Karpas-422 (cell line): ENCODE results near the gene SV2C. TPM values are rescaled to one million over a fixed set of nuclear protein-coding genes. Genes with fewer than 3 reads are reported as not detected.

Experiments used
- DNase-seq: peaks from one replicate; pipeline ENCODE4 v3.0.0-alpha.2; 2015
- H2AFZ ChIP-seq: fragments of 200-600 bp; sonication (generic); 2 replicates; pipeline ENCODE4 v1.6.1; 2014; ENCODE audit warnings: antibody characterized with exemption, low read length, mixed read lengths
- H3K27ac ChIP-seq: fragments of 200-600 bp; sonication (generic); 2 replicates; pipeline ENCODE4 v1.5.1; 2014; ENCODE audit warnings: mild to moderate bottlenecking, low read length, moderate library complexity
- H3K27me3 ChIP-seq: fragments of 200-600 bp; sonication (generic); 2 replicates; pipeline ENCODE4 v1.6.1; 2014; ENCODE audit warnings: low read length, mixed read lengths
- H3K36me3 ChIP-seq: fragments of 200-600 bp; sonication (generic); 2 replicates; pipeline ENCODE4 v1.6.1; 2014; ENCODE audit warnings: low read length, mixed read lengths; ENCODE audit not compliant: insufficient read depth
- H3K4me1 ChIP-seq: fragments of 200-600 bp; sonication (generic); 2 replicates; pipeline ENCODE4 v1.6.1; 2014; ENCODE audit warnings: mild to moderate bottlenecking, low read length, mixed read lengths
- H3K4me2 ChIP-seq: fragments of 200-600 bp; sonication (generic); 2 replicates; pipeline ENCODE4 v1.6.1; 2014; ENCODE audit warnings: low read length, low read depth, mild to moderate bottlenecking; ENCODE audit not compliant: poor library complexity, severe bottlenecking
- H3K4me3 ChIP-seq: fragments of 200-600 bp; sonication (generic); 2 replicates; pipeline ENCODE4 v1.5.1; 2014; ENCODE audit warnings: mild to moderate bottlenecking, antibody characterized with exemption, low read length, mixed read lengths
- H3K79me2 ChIP-seq: fragments of 200-600 bp; sonication (generic); 2 replicates; pipeline ENCODE4 v1.6.1; 2014; ENCODE audit warnings: mild to moderate bottlenecking, low read length, mixed read lengths
- H3K9ac ChIP-seq: fragments of 200-600 bp; sonication (generic); 2 replicates; pipeline ENCODE4 v1.6.0; 2014; ENCODE audit warnings: low read length
- H3K9me2 ChIP-seq: fragments of 200-600 bp; sonication (generic), shearing (Covaris generic); replicated peaks from 2 replicates; pipeline ENCODE4 v1.6.0; 2014; ENCODE audit warnings: mild to moderate bottlenecking, low read length, moderate library complexity; ENCODE audit not compliant: insufficient read depth
- H3K9me3 ChIP-seq: fragments of 300-700, 200-600 bp; sonication (generic); 2 replicates; pipeline ENCODE4 v1.6.1; 2014; ENCODE audit warnings: low read length, mixed read lengths
- H4K20me1 ChIP-seq: fragments of 200-600 bp; sonication (generic); 2 replicates; pipeline ENCODE4 v1.6.1; 2014; ENCODE audit warnings: mild to moderate bottlenecking, antibody characterized with exemption, low read length, low read depth; ENCODE audit not compliant: insufficient read depth
- total RNA-seq: library from RNA; depleted of rRNA; stranded (reverse); fragments of >200 nt; shearing (Covaris generic); gene quantifications from 2 replicates; pipeline ENCODE4 v1.2.3, GENCODE V29; 2014; ENCODE audit warnings: low replicate concordance

SV2C gene
- total RNA-seq, 1 experiment from 2014 or later = not detected

GRCh38 chr5:76269259-76269931 is 186.2 kb downstream of the SV2C start:
- Histone ChIP-seq H3K27ac (no peak overlapping the region), H2AFZ (no peak overlapping the region), H3K9ac (no peak overlapping the region), H3K79me2 (no peaks in the 10 kb centered on the region), H3K27me3 (no peaks in the 10 kb centered on the region), H3K9me3 (no peaks in the 10 kb centered on the region), H3K9me2 (no peaks in the 10 kb centered on the region), H3K4me2 (no peak overlapping the region), H4K20me1 (no peaks in the 10 kb centered on the region), H3K4me3 (no peak overlapping the region), H3K4me1 (no peaks in the 10 kb centered on the region), H3K36me3 (no peaks in the 10 kb centered on the region)
- no peak for DNase-seq

GRCh38 chr5:76269932-76270610 is 186.9 kb downstream of the SV2C start:
- Histone ChIP-seq H3K9me3 (no peaks in the 10 kb centered on the region), H3K4me1 (no peaks in the 10 kb centered on the region), H3K27me3 (no peaks in the 10 kb centered on the region), H3K4me2 (no peak overlapping the region), H3K9me2 (no peaks in the 10 kb centered on the region), H3K4me3 (no peak overlapping the region), H3K79me2 (no peaks in the 10 kb centered on the region), H4K20me1 (no peaks in the 10 kb centered on the region), H2AFZ (no peak overlapping the region), H3K27ac (no peak overlapping the region), H3K36me3 (no peaks in the 10 kb centered on the region), H3K9ac (no peak overlapping the region)
- DNase-seq = no peak

- Histone ChIP-seq H2AFZ (no peak overlapping the region), H3K36me3 (no peaks in the 10 kb centered on the region)
- DNase-seq = no peak
Measured at GRCh38 chr5:76271836-76272235, 188.7 kb downstream of the SV2C start.

GRCh38 chr5:76273206-76273885 is 190.2 kb downstream of the SV2C start:
- no peak overlapping the region for H3K4me2 ChIP-seq
- no peak for DNase-seq
- no peaks in the 10 kb centered on the region for H3K79me2 ChIP-seq
- no peaks in the 10 kb centered on the region for H3K9me2 ChIP-seq
- H3K36me3 ChIP-seq = no peaks in the 10 kb centered on the region
- H3K9me3 ChIP-seq = no peaks in the 10 kb centered on the region
- H3K4me1 ChIP-seq = no peaks in the 10 kb centered on the region
- H2AFZ ChIP-seq = no peak overlapping the region
- no peaks in the 10 kb centered on the region for H4K20me1 ChIP-seq
- H3K9ac ChIP-seq = no peak overlapping the region
- H3K27me3 ChIP-seq = no peaks in the 10 kb centered on the region
- H3K4me3 ChIP-seq = no peak overlapping the region
- H3K27ac ChIP-seq = no peak overlapping the region

More at GRCh38 chr5:76271836-76272235, 188.7 kb downstream of the SV2C start:
- Histone ChIP-seq H3K27ac (no peak overlapping the region), H3K4me1 (no peaks in the 10 kb centered on the region), H3K79me2 (no peaks in the 10 kb centered on the region), H3K27me3 (no peaks in the 10 kb centered on the region), H3K9me2 (no peaks in the 10 kb centered on the region), H4K20me1 (no peaks in the 10 kb centered on the region), H3K9ac (no peak overlapping the region), H3K4me3 (no peak overlapping the region), H3K9me3 (no peaks in the 10 kb centered on the region), H3K4me2 (no peak overlapping the region)

GRCh38 chr5:76274571-76274970 is 191.4 kb downstream of the SV2C start:
- DNase-seq = no peak
- H2AFZ ChIP-seq = no peak overlapping the region
- no peaks in the 10 kb centered on the region for H3K27me3 ChIP-seq
- no peaks in the 10 kb centered on the region for H3K9me2 ChIP-seq
- no peak overlapping the region for H3K4me3 ChIP-seq
- no peaks in the 10 kb centered on the region for H4K20me1 ChIP-seq
- H3K27ac ChIP-seq = no peak overlapping the region
- H3K9ac ChIP-seq = no peak overlapping the region
- H3K4me2 ChIP-seq = no peak overlapping the region
- no peaks in the 10 kb centered on the region for H3K79me2 ChIP-seq
- no peaks in the 10 kb centered on the region for H3K9me3 ChIP-seq
- no peaks in the 10 kb centered on the region for H3K4me1 ChIP-seq
- no peaks in the 10 kb centered on the region for H3K36me3 ChIP-seq

GRCh38 chr5:76277736-76278135 is 194.6 kb downstream of the SV2C start:
- no peak for DNase-seq
- Histone ChIP-seq H3K4me3 (no peak overlapping the region), H2AFZ (no peak overlapping the region), H3K79me2 (no peaks in the 10 kb centered on the region), H3K27ac (no peak overlapping the region), H3K9me3 (no peaks in the 10 kb centered on the region), H3K4me2 (no peak overlapping the region), H3K36me3 (no peaks in the 10 kb centered on the region), H4K20me1 (no peaks in the 10 kb centered on the region), H3K27me3 (no peaks in the 10 kb centered on the region), H3K9me2 (no peaks in the 10 kb centered on the region), H3K9ac (no peak overlapping the region), H3K4me1 (no peaks in the 10 kb centered on the region)

- Histone ChIP-seq H3K27me3 (no peaks in the 10 kb centered on the region), H3K9me2 (no peaks in the 10 kb centered on the region), H3K36me3 (no peaks in the 10 kb centered on the region), H3K27ac (no peak overlapping the region), H3K79me2 (no peaks in the 10 kb centered on the region), H3K4me2 (no peak overlapping the region), H2AFZ (no peak overlapping the region), H3K4me1 (no peaks in the 10 kb centered on the region), H3K4me3 (no peak overlapping the region), H3K9ac (no peak overlapping the region), H3K9me3 (no peaks in the 10 kb centered on the region), H4K20me1 (no peaks in the 10 kb centered on the region)
- no peak for DNase-seq
Measured at GRCh38 chr5:76278261-76278789, 195.1 kb downstream of the SV2C start.

- Histone ChIP-seq H3K4me1 (no peaks in the 10 kb centered on the region), H4K20me1 (no peaks in the 10 kb centered on the region), H3K79me2 (no peaks in the 10 kb centered on the region), H3K9ac (no peak overlapping the region), H3K27ac (no peak overlapping the region), H3K36me3 (no peaks in the 10 kb centered on the region), H3K4me2 (no peak overlapping the region), H3K9me3 (no peaks in the 10 kb centered on the region), H2AFZ (no peak overlapping the region), H3K4me3 (no peak overlapping the region), H3K9me2 (no peaks in the 10 kb centered on the region), H3K27me3 (no peaks in the 10 kb centered on the region)
- DNase-seq = no peak
Measured at GRCh38 chr5:76280494-76280893, 197.3 kb downstream of the SV2C start.
